ENCODE results near the gene PKMYT1. TPM values are rescaled to one million over a fixed set of nuclear protein-coding genes. Genes with fewer than 3 reads are reported as not detected.

Gene PKMYT1
- total and polyA plus RNA-seq, 2 of the 4 experiments (the other 2 are of a cell fraction) = 1.8 to 14.9 TPM

GRCh38 chr16:2996298-2996697 is 16.1 kb upstream of the PKMYT1 start:
- Histone ChIP-seq H2AK9ac (replicated peaks; ENCODE audit: low read depth, low read length, poor library complexity) (no peak overlapping the region), H3K4ac (ENCODE audit: low read depth, low read length) (no peak overlapping the region), H4K5ac (ENCODE audit: low read depth, low read length) (no peak overlapping the region), H3K9me3 (ENCODE audit: control insufficient read depth, insufficient read depth, low read length) (no peaks in the 10 kb centered on the region), H4K20me1 (ENCODE audit: insufficient read depth, low read length) (no peaks in the 10 kb centered on the region), H3K36me3 (ENCODE audit: control insufficient read depth, insufficient read depth, low read length) (no peaks in the 10 kb centered on the region), H2BK15ac (ENCODE audit: low read depth, low read length) (no peak overlapping the region), H3K18ac (ENCODE audit: low read depth, low read length) (no peak overlapping the region), H3K4me3 (ENCODE audit: insufficient read depth, low read depth, low read length) (no peak overlapping the region), H2BK20ac (ENCODE audit: low read depth, low read length) (no peak overlapping the region), H3K9me1 (ENCODE audit: insufficient read depth, low read length) (no peaks in the 10 kb centered on the region), H3K23ac (ENCODE audit: low read depth, low read length) (no peak overlapping the region), H4K91ac (ENCODE audit: insufficient read depth, low read depth, low read length) (no peak overlapping the region), H2AFZ (replicated peaks; ENCODE audit: low read length, poor library complexity) (no peak overlapping the region), H3K4me2 (ENCODE audit: low read depth, low read length) (no peak overlapping the region), H3K27me3 (ENCODE audit: control insufficient read depth, insufficient read depth, low read length) (peaks cover 54% of the 10 kb centered on the region), H2BK120ac (ENCODE audit: low read depth, low read length) (no peak overlapping the region), H4K8ac (ENCODE audit: low read depth in 2 of 2, low read length in 2 of 2) (no peak overlapping the region), H3K4me1 (ENCODE audit: control insufficient read depth, insufficient read depth, low read length) (no peaks in the 10 kb centered on the region), H3K9ac (ENCODE audit: low read depth, low read length) (no peak overlapping the region), H3K14ac (replicated peaks; ENCODE audit: low read depth, low read length) (no peak overlapping the region), H2AK5ac (ENCODE audit: low read depth, low read length) (no peak overlapping the region), H2BK5ac (ENCODE audit: low read depth, low read length, poor library complexity, severe bottlenecking) (no peak overlapping the region), H3K79me1 (ENCODE audit: low read depth in 1 of 2, low read length in 2 of 2) (no peaks in the 10 kb centered on the region), H3K27ac (ENCODE audit: insufficient read depth, low read length) (no peak overlapping the region), H3K56ac (ENCODE audit: extremely low read depth, insufficient read depth, low read length) (no peak overlapping the region)
- in situ Hi-C loops (cut with MboI; ENCODE audit: low sequenced_read_pairs) = no loop called here
- CTCF ChIA-PET = no interaction called here
- dilution Hi-C loops (cut with HindIII; ENCODE audit: low sequenced_read_pairs, unreplicated experiment) = no loop called here
- TF ChIP-seq CHD1 (IDR thresholded peaks at IDR 0.05; ENCODE audit: low read depth, low read length) (no peak), CEBPB (IDR thresholded peaks at IDR 0.05; ENCODE audit: low read depth, low read length) (no peak), FOS (IDR thresholded peaks at IDR 0.05; ENCODE audit: low read depth, low read length) (no peak), SMC3 (IDR thresholded peaks at IDR 0.05; ENCODE audit: low read depth, low read length) (no peak), CTCF (conservative IDR thresholded peaks at IDR 0.05; ENCODE audit: low read depth, low read length) (no peak), NFE2L2 (IDR thresholded peaks at IDR 0.05; ENCODE audit: low read depth, low read length) (no peak), ELK1 (IDR thresholded peaks at IDR 0.05; ENCODE audit: borderline replicate concordance, low read depth, low read length) (no peak), MAFK (IDR thresholded peaks at IDR 0.05; ENCODE audit: low read depth, low read length) (no peak), MAZ (IDR thresholded peaks at IDR 0.05; ENCODE audit: borderline replicate concordance, low read depth, low read length) (no peak), USF2 (IDR thresholded peaks at IDR 0.05; ENCODE audit: low read depth, low read length) (no peak)
- no peak for DNase-seq
- BruUV-seq (replicated peaks) = no TSS peak
- ATAC-seq (ENCODE audit: low read depth) = no peak
- intact Hi-C loops (cut with micrococcal nuclease) = no loop called here
- POLR2A ChIA-PET (ENCODE audit: unreplicated experiment) = no interaction called here
- WGBS, 2 experiments (ENCODE audit: extremely low coverage in 2 of 2, insufficient read length in 1 of 2) = no CpG with 5 or more reads among the region's 13 CpGs
